ENCODE measurements around the gene RPL18. TPM values are rescaled to one million over a fixed set of nuclear protein-coding genes. Genes with fewer than 3 reads are reported as not detected.

The RPL18 gene
- total RNA-seq, 1 experiment from 2014 or later: 1,812 TPM

GRCh38 chr19:48654299-48655059, 35.5 kb upstream of the RPL18 start:
- POLR2A ChIA-PET: no interaction called here
- H3K27ac Mint-ChIP-seq (ENCODE audit: unreplicated experiment): no peak overlapping the region

DNA sequence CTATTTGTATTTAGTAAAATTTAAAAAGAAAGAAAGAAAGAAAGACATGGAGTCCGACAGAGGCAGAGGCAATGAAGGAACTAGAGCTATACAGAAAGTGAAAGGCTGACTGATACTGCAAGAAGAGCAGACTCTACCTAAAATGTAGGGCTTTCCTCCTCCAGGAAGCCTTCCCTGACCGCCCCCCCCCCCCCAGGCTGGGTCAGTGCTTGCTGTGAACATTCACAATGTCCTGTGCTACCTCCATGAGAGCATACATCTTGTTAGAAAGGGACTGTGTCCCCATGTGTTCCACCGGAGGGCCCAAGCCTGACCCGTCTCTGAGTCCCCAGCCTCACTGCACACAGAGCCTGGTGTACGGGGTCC, 32.7 kb upstream of the RPL18 start:
- Mint-ChIP-seq H3K9me3 (ENCODE audit: unreplicated experiment) (no peaks in the 10 kb centered on the region), H3K4me1 (ENCODE audit: low read depth, unreplicated experiment) (peaks cover 6% of the 10 kb centered on the region), H3K27me3 (ENCODE audit: insufficient read depth, unreplicated experiment) (no peaks in the 10 kb centered on the region), H3K4me3 (ENCODE audit: unreplicated experiment) (no peak overlapping the region), H3K36me3 (ENCODE audit: insufficient read depth, unreplicated experiment) (no peaks in the 10 kb centered on the region), H3K27ac (ENCODE audit: unreplicated experiment) (no peak overlapping the region)
- DNase-seq: no peak
- H3K27me3 ChIP-seq (replicated peaks; ENCODE audit: control insufficient read depth, insufficient read depth, low read length): no peaks in the 10 kb centered on the region
- no peaks in the 10 kb centered on the region for H3K9me3 ChIP-seq
- no peaks in the 10 kb centered on the region for H3K4me1 ChIP-seq
- intact Hi-C loops (cut with micrococcal nuclease; ENCODE audit: unreplicated experiment): no loop called here
- no peaks in the 10 kb centered on the region for H3K36me3 ChIP-seq (ENCODE audit: control insufficient read depth, insufficient read depth, low read length)
- TF ChIP-seq, protein P1, sequence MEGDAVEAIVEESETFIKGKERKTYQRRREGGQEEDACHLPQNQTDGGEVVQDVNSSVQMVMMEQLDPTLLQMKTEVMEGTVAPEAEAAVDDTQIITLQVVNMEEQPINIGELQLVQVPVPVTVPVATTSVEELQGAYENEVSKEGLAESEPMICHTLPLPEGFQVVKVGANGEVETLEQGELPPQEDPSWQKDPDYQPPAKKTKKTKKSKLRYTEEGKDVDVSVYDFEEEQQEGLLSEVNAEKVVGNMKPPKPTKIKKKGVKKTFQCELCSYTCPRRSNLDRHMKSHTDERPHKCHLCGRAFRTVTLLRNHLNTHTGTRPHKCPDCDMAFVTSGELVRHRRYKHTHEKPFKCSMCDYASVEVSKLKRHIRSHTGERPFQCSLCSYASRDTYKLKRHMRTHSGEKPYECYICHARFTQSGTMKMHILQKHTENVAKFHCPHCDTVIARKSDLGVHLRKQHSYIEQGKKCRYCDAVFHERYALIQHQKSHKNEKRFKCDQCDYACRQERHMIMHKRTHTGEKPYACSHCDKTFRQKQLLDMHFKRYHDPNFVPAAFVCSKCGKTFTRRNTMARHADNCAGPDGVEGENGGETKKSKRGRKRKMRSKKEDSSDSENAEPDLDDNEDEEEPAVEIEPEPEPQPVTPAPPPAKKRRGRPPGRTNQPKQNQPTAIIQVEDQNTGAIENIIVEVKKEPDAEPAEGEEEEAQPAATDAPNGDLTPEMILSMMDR (IDR thresholded peaks at IDR 0.05; ENCODE audit: insufficient read depth in 1 of 2, low read depth in 1 of 2, low read length in 1 of 2, severe bottlenecking in 1 of 2, unreplicated experiment in 1 of 2): no peak
- BruUV-seq (replicated peaks): no TSS peak
- ChIA-PET CTCF (interaction anchor here (0.6 to 1.0 kb wide), 3 partner anchors 8 to 324 kb away, joined by 3 to 5 read pairs (median 4); no protein-coding TSS in a partner anchor), POLR2A (interaction anchor here (0.5 kb wide), 1 partner anchor 185 kb away, joined by 8 read pairs; the partner anchor contains the start of gene HSD17B14)
- no peak overlapping the region for H3K4me3 ChIP-seq (ENCODE audit: low read depth, low read length)

More at GRCh38 chr19:48654299-48655059, 35.5 kb upstream of the RPL18 start:
- no peak overlapping the region for H3K4me3 Mint-ChIP-seq (ENCODE audit: unreplicated experiment)
- no peaks in the 10 kb centered on the region for H3K27me3 ChIP-seq (replicated peaks; ENCODE audit: control insufficient read depth, insufficient read depth, low read length)
- DNase-seq: no peak
- TF ChIP-seq, protein P1 (IDR thresholded peaks at IDR 0.05; ENCODE audit: insufficient read depth in 1 of 2, low read depth in 1 of 2, low read length in 1 of 2, severe bottlenecking in 1 of 2, unreplicated experiment in 1 of 2): no peak
- H3K4me1 ChIP-seq: no peaks in the 10 kb centered on the region
- H3K9me3 Mint-ChIP-seq (ENCODE audit: unreplicated experiment): no peaks in the 10 kb centered on the region
- CTCF ChIA-PET: interaction anchor here (0.6 kb wide), 1 partner anchor 841 kb away, joined by 3 read pairs; no protein-coding TSS in a partner anchor
- no peaks in the 10 kb centered on the region for H3K27me3 Mint-ChIP-seq (ENCODE audit: insufficient read depth, unreplicated experiment)
- H3K36me3 Mint-ChIP-seq (ENCODE audit: insufficient read depth, unreplicated experiment): no peaks in the 10 kb centered on the region
- H3K36me3 ChIP-seq (ENCODE audit: control insufficient read depth, insufficient read depth, low read length): no peaks in the 10 kb centered on the region
- no peaks in the 10 kb centered on the region for H3K9me3 ChIP-seq
- intact Hi-C loops (cut with micrococcal nuclease; ENCODE audit: unreplicated experiment): no loop called here
- H3K4me3 ChIP-seq (ENCODE audit: low read depth, low read length): no peak overlapping the region
- no peaks in the 10 kb centered on the region for H3K4me1 Mint-ChIP-seq (ENCODE audit: low read depth, unreplicated experiment)
- no TSS peak for BruUV-seq (replicated peaks)

GRCh38 chr19:48650974-48651682, 32.1 kb upstream of the RPL18 start:
- no peaks in the 10 kb centered on the region for H3K36me3 ChIP-seq (ENCODE audit: control insufficient read depth, insufficient read depth, low read length)
- no peaks in the 10 kb centered on the region for H3K27me3 Mint-ChIP-seq (ENCODE audit: insufficient read depth, unreplicated experiment)
- TF ChIP-seq, protein P1 (IDR thresholded peaks at IDR 0.05; ENCODE audit: insufficient read depth in 1 of 2, low read depth in 1 of 2, low read length in 1 of 2, severe bottlenecking in 1 of 2, unreplicated experiment in 1 of 2): no peak
- no peak for DNase-seq
- no TSS peak for BruUV-seq (replicated peaks)
- peaks cover 8% of the 10 kb centered on the region for H3K4me1 Mint-ChIP-seq (ENCODE audit: low read depth, unreplicated experiment)
- H3K4me3 Mint-ChIP-seq (ENCODE audit: unreplicated experiment): no peak overlapping the region
- intact Hi-C loops (cut with micrococcal nuclease; ENCODE audit: unreplicated experiment): no loop called here
- no peaks in the 10 kb centered on the region for H3K36me3 Mint-ChIP-seq (ENCODE audit: insufficient read depth, unreplicated experiment)
- H3K27ac Mint-ChIP-seq (ENCODE audit: unreplicated experiment): no peak overlapping the region
- no peak overlapping the region for H3K4me3 ChIP-seq (ENCODE audit: low read depth, low read length)
- no peaks in the 10 kb centered on the region for H3K9me3 Mint-ChIP-seq (ENCODE audit: unreplicated experiment)
- no peaks in the 10 kb centered on the region for H3K9me3 ChIP-seq
- no peaks in the 10 kb centered on the region for H3K4me1 ChIP-seq
- H3K27me3 ChIP-seq (replicated peaks; ENCODE audit: control insufficient read depth, insufficient read depth, low read length): no peaks in the 10 kb centered on the region
- ChIA-PET POLR2A (no interaction called here), CTCF (interaction anchor here (0.6 to 1.0 kb wide), 3 partner anchors 8 to 323 kb away, joined by 3 to 5 read pairs (median 4); no protein-coding TSS in a partner anchor)

Measured in Caco-2 (cell line).